GM04504 (cell line): ENCODE measurements around the gene ARHGAP9.
"Not testable (repeated sequence)": the region's sequence is repeated elsewhere in the genome, so short reads cannot be mapped to it uniquely, and the experiment has no call there.

Experiments used
- DNase-seq: peaks from one replicate; pipeline ENCODE4 v3.0.0-alpha.2; 2012; ENCODE audit warnings: low read depth

ARHGAP9 gene

GRCh38 chr12:57434517-57435223 is 45.0 kb downstream of the ARHGAP9 start, which contains the start of gene INHBC:
TSS of gene INHBC (plus strand) at chr12:57434784. CDS start at chr12:57434887, 103 bp downstream.
- no peak for DNase-seq

- no peak for DNase-seq
These were observed 46.3 kb downstream of the ARHGAP9 start for GRCh38 chr12:57433370-57433769.

DNA sequence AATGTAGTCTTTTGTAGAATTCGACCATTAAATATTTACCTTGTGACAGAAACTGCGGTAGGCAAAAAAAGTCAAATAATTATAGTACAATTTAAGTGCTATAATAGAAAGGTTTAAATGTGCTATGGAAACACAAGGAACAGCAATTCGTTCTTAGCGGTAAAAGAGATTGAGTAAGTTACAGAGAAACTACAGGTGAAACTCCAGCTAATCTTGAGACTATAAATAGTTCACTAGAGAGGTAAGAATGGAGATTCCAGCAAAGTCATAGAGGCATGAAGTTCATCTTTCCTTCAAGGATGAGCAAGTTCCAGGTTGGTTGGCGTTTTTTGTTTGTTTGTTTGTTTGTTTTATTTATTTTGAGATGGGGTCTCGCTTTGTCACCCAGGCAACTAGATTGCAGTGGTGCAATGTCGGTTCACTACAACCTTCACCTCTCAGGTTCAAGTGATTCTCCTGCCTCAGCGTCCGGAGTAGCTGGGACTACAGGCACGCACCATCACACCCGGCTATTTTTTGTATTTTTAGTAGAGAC is 47.9 kb downstream of the ARHGAP9 start:
- no peak for DNase-seq

DNA sequence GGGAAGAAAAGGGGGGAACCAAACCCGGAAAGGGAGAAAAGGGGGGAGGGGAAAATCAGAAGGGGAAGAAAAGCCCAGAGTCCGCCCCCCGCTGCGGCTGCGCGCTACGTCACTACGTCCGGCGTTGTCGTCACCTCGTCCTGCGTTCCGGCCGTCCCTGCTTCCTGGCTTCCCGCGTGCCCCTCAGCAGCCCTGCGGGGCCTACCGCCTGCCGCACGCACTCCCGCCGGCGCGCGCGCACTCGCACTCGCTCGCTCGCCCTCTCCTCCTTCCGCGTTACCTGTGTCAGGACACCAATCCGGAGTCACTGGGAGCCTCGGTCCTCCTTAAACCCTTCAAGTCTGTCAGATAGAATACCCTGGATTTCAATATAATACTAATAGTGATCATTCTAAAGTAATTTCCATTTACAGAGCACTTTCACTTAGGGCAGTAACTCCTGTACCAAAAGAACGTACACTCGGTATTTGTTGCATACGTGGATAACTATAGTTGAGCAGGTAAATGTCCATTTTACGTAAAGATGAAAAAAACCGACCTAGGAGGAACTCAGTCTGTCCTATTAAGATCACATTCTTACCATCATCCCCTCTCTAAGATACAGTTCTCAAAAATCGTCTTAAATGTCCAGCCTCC is 48.6 kb downstream of the ARHGAP9 start, which contains the start of gene R3HDM2:
Gene R3HDM2 (minus strand): TSS at position 113 of the 636 bp plus-strand sequence. CDS start 120,615 bp downstream, outside the sequence.
- peak; percentile 85 for DNase-seq

DNA sequence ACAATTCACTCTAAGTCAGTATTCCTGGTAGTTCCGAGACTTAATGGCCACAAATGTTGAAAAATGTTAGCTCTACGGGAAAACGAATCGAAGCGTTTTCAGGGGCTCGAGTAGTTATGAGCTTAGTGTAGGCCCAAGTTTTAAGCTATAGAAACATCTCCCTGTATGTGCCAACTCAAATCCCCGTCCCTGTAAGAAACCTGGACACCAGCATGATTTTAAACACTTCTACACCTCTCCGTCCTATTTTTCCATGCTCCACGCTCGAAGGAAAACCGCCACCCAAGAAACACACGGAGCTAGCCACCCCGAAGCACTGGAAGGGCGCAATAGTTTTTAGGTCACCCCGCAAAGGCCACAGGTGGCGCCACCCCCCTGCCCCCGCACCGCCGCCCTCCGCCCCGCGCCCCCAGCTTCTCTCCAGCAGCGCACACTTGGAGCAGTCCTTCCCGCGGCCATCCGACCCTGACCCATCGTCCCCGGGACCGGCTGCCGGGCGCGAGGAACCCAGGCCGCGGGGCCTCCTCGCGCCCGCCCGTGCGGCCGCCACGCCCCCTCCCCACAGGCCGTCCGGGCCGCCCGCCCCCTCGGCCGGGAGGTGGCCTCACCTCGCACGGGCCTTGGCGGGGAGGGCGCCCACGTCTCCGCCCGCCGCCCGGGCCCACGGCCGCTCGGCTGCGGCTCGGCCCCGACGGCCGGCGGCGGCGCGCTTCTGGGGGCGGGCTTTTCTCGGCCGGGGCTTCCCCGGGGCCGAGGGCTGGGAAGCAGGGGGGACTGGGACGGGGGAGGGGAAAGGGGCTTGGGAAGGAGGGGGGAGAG is 49.3 kb downstream of the ARHGAP9 start:
- no peak for DNase-seq

DNA sequence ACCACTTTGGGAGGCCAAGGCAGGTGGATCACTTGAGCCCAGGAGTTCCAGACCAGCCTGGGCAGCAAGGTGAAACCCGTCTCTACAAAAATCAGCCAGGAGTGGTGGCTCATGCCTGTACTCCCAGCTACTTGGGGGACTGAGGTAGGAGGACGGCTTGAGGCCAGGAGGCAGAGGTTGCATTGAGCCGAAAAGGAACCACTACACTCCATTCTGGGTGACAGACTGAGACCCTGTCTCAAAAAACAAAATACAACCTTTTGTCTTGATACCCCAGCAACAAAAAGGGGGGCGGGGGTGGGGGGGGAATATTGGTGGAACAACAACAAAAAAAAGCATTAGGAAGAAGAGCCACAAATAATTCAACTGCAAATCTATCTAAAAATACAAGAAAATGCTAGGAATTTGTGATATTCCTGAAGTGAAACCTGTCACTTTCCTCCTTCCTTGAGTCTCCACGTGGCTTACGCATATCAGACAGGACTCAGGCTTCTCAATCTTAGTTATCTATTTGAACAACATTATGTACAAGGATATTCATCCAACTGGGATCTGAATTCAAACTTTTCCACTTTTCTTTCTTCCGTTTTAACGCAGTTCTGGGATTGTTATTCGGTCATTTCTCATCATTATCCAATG is 50.1 kb downstream of the ARHGAP9 start:
- no peak for DNase-seq

GRCh38 chr12:57428965-57429364 is 50.7 kb downstream of the ARHGAP9 start:
- no peak for DNase-seq

GRCh38 chr12:57426948-57427347 is 52.7 kb downstream of the ARHGAP9 start:
- not testable (repeated sequence) for DNase-seq
